ENCODE data around the gene HTR3A.
A peak's percentile ranks its signal among the peaks of the same experiment; 100 is the strongest.

Gene HTR3A

GRCh38 chr11:114019046-114019445 lies 44.1 kb downstream of the HTR3A start:
- DNase-seq (ENCODE audit: low spot score): no peak

- no peak for DNase-seq (ENCODE audit: low spot score)
These were observed 44.7 kb downstream of the HTR3A start for GRCh38 chr11:114019574-114019973.

GRCh38 chr11:114025329-114025907 lies 50.5 kb downstream of the HTR3A start:
- DNase-seq (ENCODE audit: low spot score): no peak

- DNase-seq (ENCODE audit: low spot score): peak; percentile 10
These were observed 51.4 kb downstream of the HTR3A start for GRCh38 chr11:114026355-114026754.

- DNase-seq (ENCODE audit: low spot score): no peak
These were observed 52.5 kb downstream of the HTR3A start for GRCh38 chr11:114027391-114027790.

- DNase-seq (ENCODE audit: low spot score): no peak
These were observed 53.0 kb downstream of the HTR3A start for GRCh38 chr11:114027926-114028325.

- no peak for DNase-seq (ENCODE audit: low spot score)
These were observed 56.5 kb downstream of the HTR3A start for GRCh38 chr11:114031246-114031966.

GRCh38 chr11:114031967-114032320 lies 57.0 kb downstream of the HTR3A start:
- no peak for DNase-seq (ENCODE audit: low spot score)

GRCh38 chr11:114033066-114033465 lies 58.2 kb downstream of the HTR3A start:
- no peak for DNase-seq (ENCODE audit: low spot score)

GRCh38 chr11:114033572-114033971 lies 58.7 kb downstream of the HTR3A start:
- no peak for DNase-seq (ENCODE audit: low spot score)

GRCh38 chr11:114034956-114035355 lies 60.0 kb downstream of the HTR3A start:
- no peak for DNase-seq (ENCODE audit: low spot score)

GRCh38 chr11:114036147-114036811 lies 61.4 kb downstream of the HTR3A start:
- peak; percentile 55 for DNase-seq (ENCODE audit: low spot score)

GRCh38 chr11:114036958-114037357 lies 62.0 kb downstream of the HTR3A start:
- no peak for DNase-seq (ENCODE audit: low spot score)

GRCh38 chr11:114039551-114039950 lies 64.6 kb downstream of the HTR3A start:
- no peak for DNase-seq (ENCODE audit: low spot score)
